IPS-18a (cell line): ENCODE results near the gene CELSR3.

Source experiments
- H3K27ac ChIP-seq: one replicate; pipeline ENCODE4 v1.5.1; 2013; ENCODE audit warnings: low read length
- H3K27me3 ChIP-seq: one replicate; pipeline ENCODE4 v1.6.1; 2013; ENCODE audit warnings: mild to moderate bottlenecking, low read length; ENCODE audit not compliant: control insufficient read depth, insufficient read depth
- H3K36me3 ChIP-seq: one replicate; pipeline ENCODE4 v1.6.1; 2013; ENCODE audit warnings: low read depth, low read length; ENCODE audit not compliant: control insufficient read depth
- H3K4me1 ChIP-seq: one replicate; pipeline ENCODE4 v1.6.1; 2013; ENCODE audit warnings: low read depth, low read length; ENCODE audit not compliant: control insufficient read depth
- H3K4me3 ChIP-seq: one replicate; pipeline ENCODE4 v1.5.1; 2013; ENCODE audit warnings: low read length
- H3K9ac ChIP-seq: one replicate; pipeline ENCODE4 v1.6.1; 2013; ENCODE audit warnings: mild to moderate bottlenecking, low read length, moderate library complexity
- H3K9me3 ChIP-seq: one replicate; pipeline ENCODE4 v1.6.1; 2013; ENCODE audit warnings: low read depth, low read length; ENCODE audit not compliant: control insufficient read depth

CELSR3 gene, protein sequence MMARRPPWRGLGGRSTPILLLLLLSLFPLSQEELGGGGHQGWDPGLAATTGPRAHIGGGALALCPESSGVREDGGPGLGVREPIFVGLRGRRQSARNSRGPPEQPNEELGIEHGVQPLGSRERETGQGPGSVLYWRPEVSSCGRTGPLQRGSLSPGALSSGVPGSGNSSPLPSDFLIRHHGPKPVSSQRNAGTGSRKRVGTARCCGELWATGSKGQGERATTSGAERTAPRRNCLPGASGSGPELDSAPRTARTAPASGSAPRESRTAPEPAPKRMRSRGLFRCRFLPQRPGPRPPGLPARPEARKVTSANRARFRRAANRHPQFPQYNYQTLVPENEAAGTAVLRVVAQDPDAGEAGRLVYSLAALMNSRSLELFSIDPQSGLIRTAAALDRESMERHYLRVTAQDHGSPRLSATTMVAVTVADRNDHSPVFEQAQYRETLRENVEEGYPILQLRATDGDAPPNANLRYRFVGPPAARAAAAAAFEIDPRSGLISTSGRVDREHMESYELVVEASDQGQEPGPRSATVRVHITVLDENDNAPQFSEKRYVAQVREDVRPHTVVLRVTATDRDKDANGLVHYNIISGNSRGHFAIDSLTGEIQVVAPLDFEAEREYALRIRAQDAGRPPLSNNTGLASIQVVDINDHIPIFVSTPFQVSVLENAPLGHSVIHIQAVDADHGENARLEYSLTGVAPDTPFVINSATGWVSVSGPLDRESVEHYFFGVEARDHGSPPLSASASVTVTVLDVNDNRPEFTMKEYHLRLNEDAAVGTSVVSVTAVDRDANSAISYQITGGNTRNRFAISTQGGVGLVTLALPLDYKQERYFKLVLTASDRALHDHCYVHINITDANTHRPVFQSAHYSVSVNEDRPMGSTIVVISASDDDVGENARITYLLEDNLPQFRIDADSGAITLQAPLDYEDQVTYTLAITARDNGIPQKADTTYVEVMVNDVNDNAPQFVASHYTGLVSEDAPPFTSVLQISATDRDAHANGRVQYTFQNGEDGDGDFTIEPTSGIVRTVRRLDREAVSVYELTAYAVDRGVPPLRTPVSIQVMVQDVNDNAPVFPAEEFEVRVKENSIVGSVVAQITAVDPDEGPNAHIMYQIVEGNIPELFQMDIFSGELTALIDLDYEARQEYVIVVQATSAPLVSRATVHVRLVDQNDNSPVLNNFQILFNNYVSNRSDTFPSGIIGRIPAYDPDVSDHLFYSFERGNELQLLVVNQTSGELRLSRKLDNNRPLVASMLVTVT (N-terminal part only)

DNA sequence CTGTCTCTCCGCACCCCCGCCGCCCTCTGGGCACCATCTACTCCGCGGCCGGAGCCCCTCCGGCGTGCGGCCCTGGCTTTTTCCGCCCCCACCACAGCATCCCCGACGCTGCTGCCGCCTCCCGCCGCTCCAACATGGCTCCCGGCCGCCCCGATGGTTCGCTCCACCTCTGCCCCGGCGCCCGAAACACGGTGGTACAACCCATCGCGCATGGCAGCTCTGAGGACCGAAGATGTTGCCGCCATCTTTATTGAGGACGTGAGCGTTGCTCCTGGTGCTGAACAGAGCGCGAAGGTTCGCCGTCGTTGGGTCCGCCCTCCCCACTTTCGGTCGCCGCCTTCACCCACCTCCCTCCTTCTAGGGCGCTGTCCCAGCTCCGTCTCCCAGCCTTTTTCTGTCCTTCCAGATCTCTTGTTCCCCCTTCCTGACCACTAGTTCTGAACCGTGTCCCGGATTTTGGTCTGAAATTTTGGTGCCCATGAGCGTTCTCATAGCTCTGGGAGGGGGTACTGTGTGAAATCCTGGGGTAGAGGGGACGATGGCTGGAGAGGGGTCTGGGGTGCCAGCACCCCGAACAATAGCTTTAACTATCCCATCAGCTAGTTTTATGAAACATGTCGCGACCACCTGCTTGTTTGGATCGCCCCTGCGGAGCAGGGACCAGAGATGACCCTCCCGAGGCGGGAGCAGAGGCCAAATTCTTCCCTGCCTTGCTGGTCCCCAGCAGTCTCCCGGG, at the start of gene CELSR3:
Gene CELSR3, minus strand, starts transcription at position 134 of the 736 bp plus-strand sequence. CDS start 252 bp downstream, outside the sequence.
- peaks cover 4% of the 10 kb centered on the region for H3K4me1 ChIP-seq
- peak within 1 kb of the TSS; percentile 94 for H3K9ac ChIP-seq
- H3K4me3 ChIP-seq: peak within 1 kb of the TSS; percentile 71
- no peaks in the 10 kb centered on the region for H3K9me3 ChIP-seq
- H3K36me3 ChIP-seq: peaks cover 5% of the 10 kb centered on the region
- H3K27ac ChIP-seq: peak within 1 kb of the TSS; percentile 78
- H3K27me3 ChIP-seq: no peaks in the 10 kb centered on the region

DNA sequence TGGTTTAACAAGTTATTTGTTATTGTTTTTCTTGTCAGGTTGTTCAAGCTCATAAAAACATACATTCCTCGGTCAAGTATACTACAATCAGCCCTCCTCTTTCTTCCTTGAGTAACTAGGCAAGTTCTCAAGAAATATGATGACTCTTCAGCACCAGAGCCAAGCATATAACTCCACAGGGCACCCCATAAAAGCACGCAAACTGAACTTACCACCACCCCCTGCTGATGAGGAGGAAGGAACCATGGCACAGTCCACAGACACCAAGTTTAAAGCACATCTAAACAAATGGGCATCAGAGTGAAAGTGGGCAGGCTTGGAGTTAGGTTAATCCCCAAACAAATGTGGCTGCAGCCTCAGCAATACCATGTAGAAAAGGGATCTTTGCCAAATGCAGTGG, 49.0 kb upstream of the CELSR3 start:
- Histone ChIP-seq H3K27ac (no peak overlapping the region), H3K36me3 (peaks cover 55% of the 10 kb centered on the region), H3K9me3 (no peaks in the 10 kb centered on the region), H3K4me1 (peaks cover 8% of the 10 kb centered on the region), H3K4me3 (no peak overlapping the region), H3K9ac (no peak overlapping the region), H3K27me3 (no peaks in the 10 kb centered on the region)

DNA sequence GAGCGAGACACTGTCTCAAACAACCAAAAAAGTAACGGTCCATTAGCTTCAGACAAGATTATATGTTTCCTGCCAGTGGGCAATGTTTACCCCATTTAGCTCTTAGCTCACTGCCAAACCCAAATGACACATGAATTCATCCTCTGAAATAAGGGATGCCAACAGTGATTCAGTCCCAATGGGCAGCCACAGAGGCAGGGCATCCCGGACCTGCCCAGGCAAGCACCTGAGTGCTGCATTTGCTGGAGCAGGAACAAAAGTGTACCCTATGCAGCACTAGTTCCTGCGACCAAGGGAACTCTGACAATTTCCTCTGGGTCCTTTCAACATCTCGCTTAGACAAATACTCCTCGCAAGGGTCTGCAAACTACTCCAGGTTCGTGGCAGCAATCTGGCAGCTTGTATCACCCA, 46.4 kb upstream of the CELSR3 start:
- Histone ChIP-seq H3K9me3 (no peaks in the 10 kb centered on the region), H3K27ac (no peak overlapping the region), H3K4me1 (no peaks in the 10 kb centered on the region), H3K4me3 (no peak overlapping the region), H3K9ac (no peak overlapping the region), H3K27me3 (no peaks in the 10 kb centered on the region), H3K36me3 (peaks cover 53% of the 10 kb centered on the region)

DNA sequence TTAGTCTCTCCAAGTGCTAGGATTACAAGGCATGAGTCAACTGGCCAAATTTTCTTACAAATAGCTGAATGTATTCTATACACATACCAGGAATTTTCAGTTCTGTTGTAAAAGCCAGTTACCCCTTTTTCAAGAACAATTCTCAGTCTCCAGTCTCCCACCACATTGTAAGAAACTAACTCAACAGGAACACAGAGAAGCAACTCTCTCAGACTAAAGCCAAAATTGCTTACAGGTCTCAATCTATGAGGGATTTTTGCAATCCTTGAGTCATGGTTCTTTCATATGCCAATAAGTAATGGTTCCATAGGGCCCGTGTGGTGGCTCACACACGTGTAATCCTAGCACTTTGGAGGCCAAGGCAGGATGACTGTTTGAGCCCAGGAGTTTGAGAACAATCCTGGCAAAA, 45.8 kb upstream of the CELSR3 start:
- peaks cover 50% of the 10 kb centered on the region for H3K36me3 ChIP-seq
- no peaks in the 10 kb centered on the region for H3K9me3 ChIP-seq

DNA sequence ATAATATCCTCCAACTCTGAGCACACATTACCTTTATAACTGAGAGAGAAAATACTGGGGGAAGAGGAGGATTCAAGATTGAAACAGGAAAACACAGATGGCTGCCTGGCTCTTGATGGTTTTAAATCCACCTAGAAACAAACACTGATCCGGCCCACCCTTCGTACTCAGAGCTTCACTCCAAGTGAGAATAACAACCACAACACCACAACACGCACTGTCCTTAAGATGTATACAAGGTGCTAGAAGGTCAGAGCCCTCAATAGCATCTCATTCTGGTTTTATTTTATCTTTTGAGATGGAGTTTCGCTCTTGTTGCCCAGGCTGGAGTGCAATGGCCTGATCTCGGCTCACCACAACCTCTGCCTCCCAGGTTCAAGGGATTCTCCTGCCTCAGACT, 44.5 kb upstream of the CELSR3 start:
- Histone ChIP-seq H3K4me3 (no peak overlapping the region), H3K27me3 (no peaks in the 10 kb centered on the region), H3K36me3 (peaks cover 45% of the 10 kb centered on the region), H3K27ac (no peak overlapping the region), H3K4me1 (peaks cover 7% of the 10 kb centered on the region), H3K9ac (no peak overlapping the region), H3K9me3 (no peaks in the 10 kb centered on the region)

More for the DNA sequence above, 45.8 kb upstream of the CELSR3 start:
- no peak overlapping the region for H3K4me3 ChIP-seq
- no peak overlapping the region for H3K9ac ChIP-seq
- no peaks in the 10 kb centered on the region for H3K27me3 ChIP-seq
- H3K4me1 ChIP-seq: no peaks in the 10 kb centered on the region
- no peak overlapping the region for H3K27ac ChIP-seq

DNA sequence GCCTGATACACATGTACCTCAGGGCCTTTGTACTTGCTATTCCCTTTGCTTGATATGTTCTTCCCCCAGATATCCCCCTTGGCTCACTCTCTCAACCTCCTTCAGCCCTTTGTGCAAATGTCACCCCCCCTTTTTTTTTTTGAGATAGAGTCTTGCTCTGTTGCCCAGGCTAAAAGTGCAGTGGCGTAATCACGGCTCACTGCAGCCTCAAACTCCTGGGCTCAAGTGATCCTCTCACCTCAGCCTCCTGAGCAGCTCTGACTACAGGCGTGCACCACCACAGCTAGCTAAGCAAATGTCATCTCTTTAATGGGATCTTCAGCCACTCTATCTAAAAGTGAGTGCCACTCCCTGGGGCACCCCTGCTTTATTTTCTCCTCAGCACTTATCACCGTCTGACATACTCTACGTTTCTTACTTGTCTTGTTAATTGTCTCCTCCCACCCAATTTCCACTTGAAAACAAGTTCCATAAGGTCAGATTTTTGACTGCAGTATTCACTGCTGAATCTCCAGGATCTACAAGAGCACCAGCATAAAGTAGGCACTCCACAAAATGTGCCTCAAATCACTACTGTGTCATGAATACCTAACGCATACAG, 39.7 kb upstream of the CELSR3 start:
- no peak overlapping the region for H3K4me3 ChIP-seq
- H3K36me3 ChIP-seq: peaks cover 29% of the 10 kb centered on the region
- H3K4me1 ChIP-seq: peaks cover 7% of the 10 kb centered on the region
- H3K27me3 ChIP-seq: no peaks in the 10 kb centered on the region
- H3K27ac ChIP-seq: no peak overlapping the region
- no peaks in the 10 kb centered on the region for H3K9me3 ChIP-seq
- H3K9ac ChIP-seq: no peak overlapping the region

DNA sequence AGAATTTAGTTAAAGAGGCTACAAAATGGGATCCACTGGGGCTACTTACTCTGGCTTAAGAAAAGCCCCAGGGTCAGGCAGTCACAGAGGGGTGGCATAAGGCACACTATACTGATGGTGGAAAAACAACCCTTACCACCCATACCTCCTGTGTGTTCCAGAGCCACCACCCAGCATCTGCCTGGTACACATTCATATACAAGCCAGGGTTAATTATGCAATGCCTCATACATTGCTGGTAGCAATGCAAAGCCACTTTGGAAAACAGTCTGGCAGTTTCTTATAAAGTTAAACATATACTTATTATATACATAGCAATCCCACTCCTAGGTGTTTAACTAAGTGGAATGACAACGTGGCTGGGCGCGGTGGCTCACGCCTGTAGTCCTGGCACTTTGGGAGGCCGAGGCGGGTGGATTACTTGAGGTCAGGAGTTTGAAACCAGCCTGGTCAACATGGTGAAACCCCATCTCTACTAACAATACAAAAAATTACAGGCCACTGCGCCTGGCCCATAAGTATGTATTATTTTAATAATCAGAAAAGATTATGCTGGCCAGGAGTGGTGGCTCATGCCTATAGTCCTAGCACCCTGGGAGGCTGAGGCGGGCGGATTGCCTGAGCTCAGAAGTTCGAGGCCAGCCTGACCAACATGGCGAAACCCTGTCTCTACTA, 38.2 kb upstream of the CELSR3 start:
- peaks cover 7% of the 10 kb centered on the region for H3K4me1 ChIP-seq

DNA sequence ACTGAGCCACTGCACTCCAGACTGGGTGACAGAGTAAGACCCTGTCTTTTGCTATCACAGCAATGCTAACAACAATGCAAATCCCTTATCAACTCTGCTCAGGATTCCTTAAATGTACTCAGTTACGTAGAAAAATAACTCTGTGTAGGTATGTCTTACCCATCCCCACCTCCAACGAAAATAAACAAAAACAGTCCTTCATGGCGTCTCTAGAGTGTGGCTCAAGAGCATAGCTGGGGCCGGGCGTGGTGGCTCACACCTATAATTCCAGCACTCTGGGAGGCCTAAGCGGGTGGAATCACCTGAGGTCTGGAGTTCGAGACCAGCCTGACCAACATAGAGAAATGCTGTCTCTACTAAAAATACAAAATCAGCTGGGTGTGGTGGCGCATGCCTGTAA, 36.2 kb upstream of the CELSR3 start:
- H3K9ac ChIP-seq: no peak overlapping the region
- no peak overlapping the region for H3K27ac ChIP-seq
- peaks cover 35% of the 10 kb centered on the region for H3K36me3 ChIP-seq
- no peaks in the 10 kb centered on the region for H3K27me3 ChIP-seq
- H3K4me3 ChIP-seq: no peak overlapping the region
- peaks cover 15% of the 10 kb centered on the region for H3K4me1 ChIP-seq
- no peaks in the 10 kb centered on the region for H3K9me3 ChIP-seq

More for the DNA sequence above, 38.2 kb upstream of the CELSR3 start:
- no peak overlapping the region for H3K9ac ChIP-seq
- no peak overlapping the region for H3K27ac ChIP-seq
- H3K4me3 ChIP-seq: no peak overlapping the region
- no peaks in the 10 kb centered on the region for H3K27me3 ChIP-seq
- H3K9me3 ChIP-seq: no peaks in the 10 kb centered on the region
- peaks cover 20% of the 10 kb centered on the region for H3K36me3 ChIP-seq

DNA sequence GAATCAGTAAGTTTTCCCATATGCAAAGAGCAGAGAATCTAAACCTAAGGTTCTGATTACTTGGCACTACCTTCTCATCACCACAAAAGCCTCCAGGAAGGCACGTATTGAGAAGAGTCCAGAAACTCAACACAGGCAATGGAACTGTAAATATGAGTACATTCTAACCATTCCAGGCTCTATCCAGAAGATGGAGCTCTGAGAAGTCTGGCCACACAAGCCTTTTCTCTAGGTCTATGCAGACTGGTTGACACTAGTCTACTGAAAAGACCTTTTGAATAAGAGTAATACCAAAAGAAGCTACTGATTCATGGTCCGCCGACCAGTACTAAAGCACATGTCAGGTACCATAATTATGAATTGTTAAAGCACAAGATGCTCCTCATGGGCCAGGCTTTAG, 35.3 kb upstream of the CELSR3 start:
- Histone ChIP-seq H3K9me3 (no peaks in the 10 kb centered on the region), H3K9ac (no peak overlapping the region), H3K4me1 (peaks cover 13% of the 10 kb centered on the region), H3K36me3 (peaks cover 45% of the 10 kb centered on the region), H3K27me3 (no peaks in the 10 kb centered on the region), H3K4me3 (no peak overlapping the region), H3K27ac (no peak overlapping the region)

DNA sequence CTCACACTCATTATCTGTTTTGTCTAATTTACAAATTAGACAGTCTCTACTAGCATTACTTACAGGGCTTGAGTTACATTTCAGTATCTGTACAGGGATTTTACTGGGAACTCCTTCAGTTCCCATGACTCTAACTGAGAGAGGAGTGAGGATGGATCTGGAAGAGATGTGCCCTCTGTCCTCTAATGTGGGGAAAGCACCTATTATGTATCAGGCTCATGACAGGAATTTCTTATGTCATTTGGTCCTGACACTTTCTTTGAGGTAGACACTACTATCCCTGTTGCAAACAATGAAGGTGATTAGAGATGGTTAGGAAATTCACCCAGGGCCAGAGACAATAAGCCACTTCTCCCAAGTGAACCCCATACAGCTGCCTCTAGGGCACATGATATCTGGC, 33.9 kb upstream of the CELSR3 start:
- H3K9ac ChIP-seq: no peak overlapping the region
- no peaks in the 10 kb centered on the region for H3K9me3 ChIP-seq
- H3K36me3 ChIP-seq: peaks cover 57% of the 10 kb centered on the region
- H3K27ac ChIP-seq: no peak overlapping the region
- H3K4me3 ChIP-seq: no peak overlapping the region
- no peaks in the 10 kb centered on the region for H3K27me3 ChIP-seq
- H3K4me1 ChIP-seq: peaks cover 8% of the 10 kb centered on the region
